Uterus (tissue), 4 donors: ENCODE measurements around the gene HPDL. TPM values are rescaled to one million over a fixed set of nuclear protein-coding genes. Genes with fewer than 3 reads are reported as not detected.

Source experiments
- DNase-seq, 2 donors: peaks; one replicate each; pipeline ENCODE4 v3.0.0-alpha.2; 2019 to 2020
- H3K27ac ChIP-seq, 2 donors: fragments of 200-600 bp; sonication (generic); 1 replicate in 1 of 2; 2 replicates in 1 of 2; pipeline ENCODE4 v1.5.1; 2016 to 2018
- H3K27me3 ChIP-seq, 2 donors: fragments of 200-600 bp; sonication (generic); one replicate each; pipeline ENCODE4 v1.5.1; 2018 to 2019; ENCODE audit warnings: control low read depth in 1 of 2
- H3K36me3 ChIP-seq, 2 donors: fragments of 200-600 bp; sonication (generic); one replicate each; pipeline ENCODE4 v1.5.1; 2019; ENCODE audit warnings: control low read depth in 1 of 2
- H3K4me1 ChIP-seq, 2 donors: fragments of 200-600 bp; sonication (generic); one replicate each; pipeline ENCODE4 v1.5.1; 2018 to 2019; ENCODE audit warnings: control low read depth in 1 of 2
- H3K4me3 ChIP-seq, 2 donors: fragments of 200-600 bp; sonication (generic); 1 replicate in 1 of 2; 2 replicates in 1 of 2; pipeline ENCODE4 v1.5.1; 2018 to 2019; ENCODE audit warnings: mild to moderate bottlenecking in 1 of 2
- H3K9me3 ChIP-seq, 2 donors: fragments of 200-600 bp; sonication (generic); one replicate each; pipeline ENCODE4 v1.5.1; 2019; ENCODE audit warnings: control low read depth in 1 of 2
- POLR2A ChIP-seq, 2 donors: fragments of 450-650 bp; IDR thresholded peaks; one replicate each; pipeline ENCODE4 v1.6.1; 2016; ENCODE audit warnings: antibody characterized with exemption in 2 of 2, mild to moderate bottlenecking in 1 of 2, moderate library complexity in 1 of 2
- intact Hi-C: fragments of 100-400 bp; cut with DNase I; formaldehyde crosslinking; loops from one replicate; pipeline ENCODE4 v1.15.1; 2023; ENCODE audit warnings: low total_unique reads
- total RNA-seq, 4 donors: library from RNA; depleted of rRNA in 3 of 4; stranded (reverse); fragments of >200 nt in 3 of 4; gene quantifications; one replicate each; pipeline versions ENCODE4 v1.1.0 to v1.2.4, GENCODE V29; 2014 to 2023
- TF ChIP-seq, protein P1 (sequence below), 4 experiments: fragments of 200-600 bp in 2 of 4; fragments of 450-650 bp in 2 of 4; sonication (generic) in 2 of 4; IDR thresholded peaks; one replicate each; pipeline ENCODE4 v1.5.1; 2016 to 2019; ENCODE audit warnings: antibody characterized with exemption in 4 of 4, mild to moderate bottlenecking in 2 of 4, moderate library complexity in 1 of 4
- donor health status: DM: yes; HTN: yes; CAD: no.

The HPDL gene
- total RNA-seq, 4 donors from 2014 or later = 0.46 to 1.4 TPM; not detected in 2

DNA sequence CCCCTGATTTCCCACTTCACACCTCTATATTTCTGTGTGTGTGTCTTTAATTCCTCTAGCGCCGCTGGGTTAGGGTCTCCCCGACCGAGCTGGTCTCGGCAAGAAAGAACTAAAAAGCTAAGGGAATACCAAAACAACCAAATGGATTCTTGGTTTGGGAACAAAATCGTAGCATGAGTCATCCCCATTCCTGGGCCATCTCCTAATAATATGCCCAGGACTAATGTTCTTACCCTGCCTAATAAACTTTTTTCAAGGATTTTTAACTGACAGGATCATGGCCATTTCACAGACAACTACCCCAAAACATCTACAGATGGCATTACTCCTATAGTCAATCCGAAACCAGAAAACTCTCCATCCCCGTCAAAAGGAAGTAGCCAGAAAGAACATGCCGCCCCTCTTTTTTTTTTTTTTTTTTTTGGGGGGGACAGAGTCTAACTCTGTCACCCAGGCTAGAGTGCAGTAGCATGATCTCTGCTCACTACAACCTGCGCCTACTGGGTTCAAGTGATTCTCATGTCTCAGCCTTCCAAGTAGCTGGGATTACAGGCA lies 4.1 kb upstream of the HPDL start:
- no peak for TF ChIP-seq POLR2A (IDR thresholded peaks at IDR 0.05)
- TF ChIP-seq, protein P1, sequence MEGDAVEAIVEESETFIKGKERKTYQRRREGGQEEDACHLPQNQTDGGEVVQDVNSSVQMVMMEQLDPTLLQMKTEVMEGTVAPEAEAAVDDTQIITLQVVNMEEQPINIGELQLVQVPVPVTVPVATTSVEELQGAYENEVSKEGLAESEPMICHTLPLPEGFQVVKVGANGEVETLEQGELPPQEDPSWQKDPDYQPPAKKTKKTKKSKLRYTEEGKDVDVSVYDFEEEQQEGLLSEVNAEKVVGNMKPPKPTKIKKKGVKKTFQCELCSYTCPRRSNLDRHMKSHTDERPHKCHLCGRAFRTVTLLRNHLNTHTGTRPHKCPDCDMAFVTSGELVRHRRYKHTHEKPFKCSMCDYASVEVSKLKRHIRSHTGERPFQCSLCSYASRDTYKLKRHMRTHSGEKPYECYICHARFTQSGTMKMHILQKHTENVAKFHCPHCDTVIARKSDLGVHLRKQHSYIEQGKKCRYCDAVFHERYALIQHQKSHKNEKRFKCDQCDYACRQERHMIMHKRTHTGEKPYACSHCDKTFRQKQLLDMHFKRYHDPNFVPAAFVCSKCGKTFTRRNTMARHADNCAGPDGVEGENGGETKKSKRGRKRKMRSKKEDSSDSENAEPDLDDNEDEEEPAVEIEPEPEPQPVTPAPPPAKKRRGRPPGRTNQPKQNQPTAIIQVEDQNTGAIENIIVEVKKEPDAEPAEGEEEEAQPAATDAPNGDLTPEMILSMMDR (IDR thresholded peaks at IDR 0.05) = no peak
- Histone ChIP-seq H3K27me3 (no peaks in the 10 kb centered on the region), H3K4me1 (peaks cover 0 to 3% of the 10 kb centered on the region in 2 donors), H3K27ac (no peak overlapping the region), H3K4me3 (no peak overlapping the region), H3K36me3 (no peaks in the 10 kb centered on the region), H3K9me3 (no peaks in the 10 kb centered on the region)
- intact Hi-C loops = no loop called here
- DNase-seq = no peak

DNA sequence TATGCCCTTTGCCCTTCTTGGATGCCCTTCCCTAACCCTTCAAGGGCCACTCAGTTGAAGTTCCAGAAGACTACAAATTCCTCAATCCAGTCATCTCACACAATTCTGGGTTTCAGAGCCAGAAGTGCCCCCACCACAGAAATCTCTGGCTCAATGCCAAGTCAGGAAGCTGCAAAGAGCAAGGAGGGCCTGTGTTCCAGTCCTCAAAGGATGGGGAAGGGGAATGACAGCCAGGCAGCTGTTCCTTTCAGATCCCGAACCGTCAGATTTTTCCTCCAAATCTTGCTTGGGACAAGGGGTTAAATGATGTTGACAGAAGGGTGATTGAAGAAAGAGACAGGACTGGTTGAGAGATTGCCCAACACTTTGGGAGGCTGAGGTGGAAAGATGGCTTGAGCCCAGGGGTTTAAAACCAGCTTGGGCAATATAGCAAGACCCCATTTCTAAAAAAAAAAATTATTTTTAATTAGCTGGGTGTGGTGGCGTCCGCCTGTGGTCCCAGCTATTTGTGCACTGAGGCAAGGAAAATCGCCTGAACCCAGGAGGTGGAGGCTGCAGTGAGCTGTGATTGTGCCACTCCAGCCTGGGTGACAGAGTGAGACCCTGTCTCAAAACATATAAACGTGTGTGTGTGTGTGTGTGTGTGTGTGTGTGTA lies 716 bp upstream of the HPDL start:
- H3K27ac ChIP-seq = no peak overlapping the region

DNA sequence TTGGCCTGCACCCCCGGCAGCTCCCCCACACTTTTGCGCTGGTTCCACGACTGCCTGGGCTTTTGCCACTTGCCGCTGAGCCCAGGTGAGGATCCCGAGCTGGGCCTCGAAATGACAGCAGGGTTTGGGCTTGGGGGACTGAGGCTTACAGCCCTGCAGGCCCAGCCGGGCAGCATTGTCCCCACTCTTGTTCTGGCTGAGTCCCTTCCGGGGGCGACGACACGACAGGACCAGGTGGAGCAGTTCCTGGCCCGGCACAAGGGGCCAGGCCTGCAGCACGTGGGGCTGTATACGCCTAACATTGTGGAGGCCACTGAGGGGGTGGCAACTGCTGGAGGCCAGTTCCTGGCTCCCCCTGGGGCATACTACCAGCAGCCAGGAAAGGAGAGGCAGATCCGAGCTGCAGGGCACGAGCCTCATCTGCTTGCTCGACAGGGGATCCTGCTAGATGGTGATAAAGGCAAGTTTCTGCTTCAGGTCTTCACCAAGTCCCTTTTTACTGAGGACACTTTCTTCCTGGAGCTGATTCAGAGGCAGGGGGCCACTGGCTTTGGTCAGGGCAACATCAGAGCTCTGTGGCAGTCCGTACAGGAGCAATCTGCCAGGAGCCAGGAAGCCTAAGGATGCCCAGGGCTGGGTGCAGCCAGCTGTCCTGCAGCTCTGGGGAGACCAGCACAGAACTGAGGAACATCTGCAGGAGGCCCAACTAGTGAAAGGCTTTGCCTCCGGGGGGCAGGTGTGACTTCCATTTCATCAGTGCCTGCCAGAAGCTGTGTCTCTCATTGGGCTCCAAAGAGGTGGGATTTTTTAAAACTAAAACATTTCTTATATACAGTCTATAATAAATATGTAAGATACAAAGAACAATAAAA lies 1.2 kb downstream of the HPDL start:
- DNase-seq = no peak
- Histone ChIP-seq H3K36me3 (no peaks in the 10 kb centered on the region), H3K4me1 (peaks cover 0 to 3% of the 10 kb centered on the region in 2 donors), H3K27ac (no peak overlapping the region), H3K9me3 (no peaks in the 10 kb centered on the region), H3K4me3 (no peak overlapping the region), H3K27me3 (no peaks in the 10 kb centered on the region)
- no peak for TF ChIP-seq POLR2A (IDR thresholded peaks at IDR 0.05)
- TF ChIP-seq, protein P1 (IDR thresholded peaks at IDR 0.05) = no peak
- intact Hi-C loops = no loop called here

More for the DNA sequence above, 716 bp upstream of the HPDL start:
- Histone ChIP-seq H3K4me3 (no peak overlapping the region), H3K36me3 (no peaks in the 10 kb centered on the region), H3K4me1 (peaks cover 0 to 3% of the 10 kb centered on the region in 2 donors), H3K27me3 (no peaks in the 10 kb centered on the region), H3K9me3 (no peaks in the 10 kb centered on the region)
- no peak for TF ChIP-seq POLR2A (IDR thresholded peaks at IDR 0.05)
- DNase-seq = no peak
- intact Hi-C loops = no loop called here

DNA sequence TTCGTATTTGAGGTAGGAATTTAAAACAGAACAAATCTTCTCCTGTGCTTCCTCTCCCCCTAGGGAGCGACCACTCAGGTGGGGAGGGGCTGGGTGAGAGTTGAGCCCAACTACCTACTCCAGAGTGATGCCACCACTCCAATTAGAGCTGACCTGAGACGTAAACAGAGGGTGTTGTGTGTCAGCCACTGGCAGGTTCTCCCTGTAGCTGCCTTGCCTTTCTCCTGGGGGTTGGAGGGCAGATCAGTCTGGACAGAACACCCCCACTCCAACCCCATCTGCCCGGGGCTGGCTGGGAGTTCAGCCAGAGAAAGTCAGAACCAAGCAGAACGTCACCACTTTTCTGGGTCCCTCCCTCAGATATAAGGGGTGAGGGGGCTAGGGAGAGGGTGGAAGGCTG lies 2.0 kb downstream of the HPDL start:
- Histone ChIP-seq H3K4me3 (no peak overlapping the region), H3K4me1 (peaks cover 0 to 3% of the 10 kb centered on the region in 2 donors), H3K9me3 (no peaks in the 10 kb centered on the region), H3K27me3 (no peaks in the 10 kb centered on the region), H3K27ac (no peak overlapping the region), H3K36me3 (no peaks in the 10 kb centered on the region)
- no peak for DNase-seq
- no peak for TF ChIP-seq POLR2A (IDR thresholded peaks at IDR 0.05)
- TF ChIP-seq, protein P1 (IDR thresholded peaks at IDR 0.05) = no peak
- intact Hi-C loops = no loop called here

DNA sequence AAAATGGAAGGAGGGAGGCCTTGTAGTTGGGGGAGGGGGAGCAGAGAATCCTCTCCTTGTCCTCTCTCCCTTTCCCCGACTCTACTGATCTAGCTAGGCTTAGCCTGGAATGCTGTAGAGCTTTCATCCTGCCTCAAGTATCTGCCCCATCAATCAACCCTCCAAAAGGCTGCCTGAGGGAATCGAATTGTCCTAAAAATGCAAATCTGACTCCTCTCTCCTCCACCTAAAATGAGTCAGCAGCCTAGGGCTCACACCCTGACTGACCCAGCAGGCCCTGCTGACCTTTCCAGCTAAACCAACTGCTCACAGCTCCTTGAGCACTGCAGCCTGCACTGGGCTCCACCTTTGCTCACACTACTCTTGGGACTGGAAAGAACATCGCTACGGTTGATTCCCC lies 2.8 kb downstream of the HPDL start:
- no peak for DNase-seq
- intact Hi-C loops = no loop called here
- TF ChIP-seq, protein P1 (IDR thresholded peaks at IDR 0.05) = no peak
- TF ChIP-seq POLR2A (IDR thresholded peaks at IDR 0.05) = no peak
- Histone ChIP-seq H3K4me1 (peaks cover 0 to 3% of the 10 kb centered on the region in 2 donors), H3K36me3 (no peaks in the 10 kb centered on the region), H3K27me3 (no peaks in the 10 kb centered on the region), H3K27ac (no peak overlapping the region), H3K9me3 (no peaks in the 10 kb centered on the region), H3K4me3 (no peak overlapping the region)
